ENCODE data around the gene PTPRN2. TPM values are rescaled to one million over a fixed set of nuclear protein-coding genes. Genes with fewer than 3 reads are reported as not detected.

PTPRN2 gene
- total RNA-seq, 5 donors from 2014 or later (not counting 1 experiment from before 2014, with no cell fraction given) = 0.60 to 1.7 (median 0.82) TPM

DNA sequence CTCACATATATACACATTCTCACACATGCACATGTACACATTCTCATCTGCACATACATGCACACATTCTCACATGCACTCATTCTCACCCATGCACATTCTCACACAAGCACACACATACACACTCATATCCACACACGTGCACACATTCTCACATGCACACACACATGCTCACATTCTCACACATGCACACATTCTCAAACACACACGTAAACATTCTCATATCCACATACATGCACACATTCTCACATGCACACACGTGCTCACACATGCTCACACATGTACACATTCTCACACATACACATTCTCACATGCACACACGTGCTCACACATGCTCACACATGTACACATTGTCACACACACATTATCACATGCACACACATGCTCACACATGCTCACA is 260.6 kb downstream of the PTPRN2 start:
- DNase-seq = no peak
- Mint-ChIP-seq H3K4me1 (no peaks in the 10 kb centered on the region), H3K27me3 (peaks cover 2 to 4% of the 10 kb centered on the region in 2 donors), H3K4me3 (no peak overlapping the region), H3K36me3 (no peaks in the 10 kb centered on the region), H3K27ac (no peak overlapping the region), H3K9me3 (peaks cover 12 to 14% (median 13%) of the 10 kb centered on the region in 3 donors)
- H3K27ac ChIP-seq (ENCODE audit: low read length) = no peak overlapping the region
- no peak overlapping the region for H3K4me3 ChIP-seq (ENCODE audit: control insufficient read depth in 1 of 2, extremely low read depth in 1 of 2, low read length in 1 of 2)
- no peaks in the 10 kb centered on the region for H3K9me3 ChIP-seq
- WGBS (ENCODE audit: insufficient coverage) = 80% methylated on average over 4 of the region's 4 CpGs
- H3K4me1 ChIP-seq (ENCODE audit: control insufficient read depth in 1 of 2, extremely low read depth in 1 of 2, insufficient read depth in 2 of 2, low read length in 2 of 2) = no peaks in the 10 kb centered on the region
- no peak for ATAC-seq (replicated peaks in 1 of 4)
- H3K36me3 ChIP-seq (ENCODE audit: control insufficient read depth in 2 of 2, extremely low read depth in 1 of 2, insufficient read depth in 1 of 2, low read length in 1 of 2) = no peaks in the 10 kb centered on the region
- peaks cover 0 to 22% of the 10 kb centered on the region in 2 experiments for H3K27me3 ChIP-seq (replicated peaks in 1 of 2; ENCODE audit: control insufficient read depth in 2 of 2, extremely low read depth in 1 of 2, insufficient read depth in 2 of 2, low read length in 1 of 2)
- ChIA-PET CTCF (no interaction called here), POLR2A (no interaction called here)

DNA sequence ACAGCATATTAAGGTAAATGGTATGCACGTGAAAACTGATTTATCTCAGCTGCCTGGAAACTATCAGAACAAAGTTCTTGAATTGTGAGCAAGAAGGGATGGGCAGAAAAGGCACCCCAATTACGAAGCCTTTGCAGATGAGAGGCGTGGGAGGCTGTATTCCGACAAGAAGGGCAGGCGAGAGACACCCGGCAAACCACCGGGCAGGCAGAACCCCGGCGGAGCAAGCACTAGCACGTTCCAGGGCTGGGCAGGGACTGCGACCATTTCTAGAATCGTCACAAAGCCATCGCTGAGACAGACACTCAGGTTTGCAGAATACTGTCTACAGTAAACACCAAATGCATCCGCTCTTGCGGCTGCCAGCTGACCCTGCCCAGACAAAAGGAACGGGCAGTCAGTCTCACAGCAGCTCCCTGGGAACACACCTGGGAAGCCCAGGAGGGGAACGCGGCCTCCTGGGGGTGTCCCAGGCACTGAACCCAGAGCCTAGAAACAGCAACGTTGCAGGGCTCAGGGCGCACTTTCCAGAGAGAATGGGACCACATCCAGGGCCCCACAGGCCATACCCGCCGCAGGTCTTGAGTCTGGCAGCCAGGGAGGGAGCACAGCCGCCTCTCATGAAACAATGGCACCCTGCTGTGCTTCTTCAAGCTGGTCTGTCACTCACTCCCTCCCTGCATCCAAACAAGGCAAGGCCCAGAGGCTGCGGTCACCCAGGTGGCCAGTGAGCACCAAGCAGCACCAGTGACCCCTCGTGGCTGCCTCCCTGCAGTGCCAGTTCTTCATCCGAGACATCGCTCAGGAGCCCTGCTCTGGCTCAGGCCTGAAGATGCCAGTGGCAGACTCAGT is 261.9 kb downstream of the PTPRN2 start:
- peaks cover 0 to 22% of the 10 kb centered on the region in 2 experiments for H3K27me3 ChIP-seq (replicated peaks in 1 of 2; ENCODE audit: control insufficient read depth in 2 of 2, extremely low read depth in 1 of 2, insufficient read depth in 2 of 2, low read length in 1 of 2)
- no peak overlapping the region for H3K27ac ChIP-seq (ENCODE audit: low read length)
- no peaks in the 10 kb centered on the region for H3K36me3 ChIP-seq (ENCODE audit: control insufficient read depth in 2 of 2, extremely low read depth in 1 of 2, insufficient read depth in 1 of 2, low read length in 1 of 2)
- WGBS (ENCODE audit: insufficient coverage) = 66% methylated on average over 27 of the region's 27 CpGs
- no peak overlapping the region for H3K4me3 ChIP-seq (ENCODE audit: control insufficient read depth in 1 of 2, extremely low read depth in 1 of 2, low read length in 1 of 2)
- Mint-ChIP-seq H3K4me3 (no peak overlapping the region), H3K9me3 (peaks cover 10 to 13% (median 12%) of the 10 kb centered on the region in 3 donors), H3K27ac (no peak overlapping the region), H3K4me1 (no peaks in the 10 kb centered on the region), H3K27me3 (peaks cover 4 to 8% of the 10 kb centered on the region in 2 donors), H3K36me3 (no peaks in the 10 kb centered on the region)
- H3K9me3 ChIP-seq = no peaks in the 10 kb centered on the region
- ATAC-seq (replicated peaks in 1 of 4) (no peak), DNase-seq (no peak)
- POLR2A ChIA-PET = no interaction called here
- no peaks in the 10 kb centered on the region for H3K4me1 ChIP-seq (ENCODE audit: control insufficient read depth in 1 of 2, extremely low read depth in 1 of 2, insufficient read depth in 2 of 2, low read length in 2 of 2)
- CTCF ChIA-PET = no interaction called here

- H3K36me3 ChIP-seq (ENCODE audit: control insufficient read depth in 2 of 2, extremely low read depth in 1 of 2, insufficient read depth in 1 of 2, low read length in 1 of 2) = no peaks in the 10 kb centered on the region
- Mint-ChIP-seq H3K9me3 (peaks cover 10 to 13% (median 12%) of the 10 kb centered on the region in 3 donors), H3K27ac (no peak overlapping the region), H3K27me3 (peaks cover 8 to 9% of the 10 kb centered on the region in 2 donors), H3K4me1 (no peaks in the 10 kb centered on the region), H3K36me3 (no peaks in the 10 kb centered on the region), H3K4me3 (no peak overlapping the region)
- POLR2A ChIA-PET = no interaction called here
- H3K4me1 ChIP-seq (ENCODE audit: control insufficient read depth in 1 of 2, extremely low read depth in 1 of 2, insufficient read depth in 2 of 2, low read length in 2 of 2) = no peaks in the 10 kb centered on the region
- whole genome bisulfite sequencing (ENCODE audit: insufficient coverage) = 83% methylated on average over 10 of the region's 17 CpGs
- ATAC-seq (replicated peaks in 1 of 4) (no peak), DNase-seq (no peak)
- H3K27me3 ChIP-seq (replicated peaks in 1 of 2; ENCODE audit: control insufficient read depth in 2 of 2, extremely low read depth in 1 of 2, insufficient read depth in 2 of 2, low read length in 1 of 2) = peaks cover 0 to 22% of the 10 kb centered on the region in 2 experiments
- CTCF ChIA-PET = no interaction called here
- H3K9me3 ChIP-seq = no peaks in the 10 kb centered on the region
- H3K4me3 ChIP-seq (ENCODE audit: control insufficient read depth in 1 of 2, extremely low read depth in 1 of 2, low read length in 1 of 2) = no peak overlapping the region
- no peak overlapping the region for H3K27ac ChIP-seq (ENCODE audit: low read length)
Measured at GRCh38 chr7:158324397-158325360, 262.9 kb downstream of the PTPRN2 start.

- H3K4me1 Mint-ChIP-seq = no peaks in the 10 kb centered on the region
- ChIA-PET POLR2A (no interaction called here), CTCF (no interaction called here)
- peaks cover 0 to 25% of the 10 kb centered on the region in 2 experiments for H3K27me3 ChIP-seq (replicated peaks in 1 of 2; ENCODE audit: control insufficient read depth in 2 of 2, extremely low read depth in 1 of 2, insufficient read depth in 2 of 2, low read length in 1 of 2)
- DNase-seq = no peak
- H3K27ac Mint-ChIP-seq = no peak overlapping the region
- H3K4me3 ChIP-seq (ENCODE audit: control insufficient read depth in 1 of 2, extremely low read depth in 1 of 2, low read length in 1 of 2) = no peak overlapping the region
- peaks cover 10 to 13% (median 12%) of the 10 kb centered on the region in 3 donors for H3K9me3 Mint-ChIP-seq
- WGBS (ENCODE audit: insufficient coverage) = 85% methylated on average over 17 of the region's 21 CpGs
- H3K27ac ChIP-seq (ENCODE audit: low read length) = no peak overlapping the region
- H3K27me3 Mint-ChIP-seq = peaks cover 8 to 9% of the 10 kb centered on the region in 2 donors
- H3K36me3 ChIP-seq (ENCODE audit: control insufficient read depth in 2 of 2, extremely low read depth in 1 of 2, insufficient read depth in 1 of 2, low read length in 1 of 2) = no peaks in the 10 kb centered on the region
- no peaks in the 10 kb centered on the region for H3K9me3 ChIP-seq
- no peak overlapping the region for H3K4me3 Mint-ChIP-seq
- ATAC-seq (replicated peaks in 1 of 4) = no peak
- no peaks in the 10 kb centered on the region for H3K36me3 Mint-ChIP-seq
- H3K4me1 ChIP-seq (ENCODE audit: control insufficient read depth in 1 of 2, extremely low read depth in 1 of 2, insufficient read depth in 2 of 2, low read length in 2 of 2) = no peaks in the 10 kb centered on the region
Measured at GRCh38 chr7:158323741-158324396, 263.8 kb downstream of the PTPRN2 start.

DNA sequence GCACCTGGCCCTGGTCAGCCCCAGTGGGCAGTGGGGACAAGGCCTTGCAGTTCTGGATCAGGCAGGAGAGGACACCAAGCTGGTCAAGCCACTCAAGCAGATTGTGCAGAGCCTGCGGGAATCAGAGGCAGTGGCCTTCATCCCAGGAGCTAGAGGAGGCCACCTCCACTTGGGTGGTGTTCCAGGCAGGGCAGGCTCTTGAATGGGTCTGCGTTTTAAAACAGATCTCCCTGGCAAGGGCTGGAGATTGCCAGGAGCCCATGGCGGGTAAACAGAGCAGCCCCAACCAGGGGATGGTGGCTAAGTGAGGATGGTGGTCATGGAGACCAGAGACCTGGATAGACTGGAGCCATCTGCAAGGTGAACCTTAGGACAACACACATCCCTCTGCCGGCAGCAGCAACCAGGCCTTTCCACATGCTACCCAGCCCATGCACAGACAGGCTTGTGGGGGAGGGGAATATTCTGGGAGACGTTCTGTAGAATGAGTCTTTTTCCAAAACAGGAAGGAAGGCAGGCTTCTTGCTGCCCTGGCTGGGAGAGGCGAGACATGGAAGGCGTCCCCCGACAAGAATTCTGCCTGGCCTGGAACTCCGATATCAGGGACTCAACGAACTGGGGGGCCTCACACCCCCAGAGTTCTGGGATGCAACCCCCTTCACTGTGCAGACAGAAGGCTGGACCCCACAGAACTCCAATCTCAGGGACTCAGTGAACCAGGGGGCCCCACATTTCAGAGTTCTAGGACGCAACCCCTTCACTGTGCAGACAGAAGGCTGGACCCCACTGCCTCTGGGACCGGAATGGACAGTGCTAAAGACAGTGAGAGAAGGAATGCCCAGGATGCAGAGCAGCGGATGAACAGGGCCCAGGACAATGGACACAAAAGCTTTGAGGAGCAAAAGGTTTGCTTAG is 264.8 kb downstream of the PTPRN2 start:
- Histone ChIP-seq H3K4me3 (ENCODE audit: control insufficient read depth in 1 of 2, extremely low read depth in 1 of 2, low read length in 1 of 2) (no peak overlapping the region), H3K4me1 (ENCODE audit: control insufficient read depth in 1 of 2, extremely low read depth in 1 of 2, insufficient read depth in 2 of 2, low read length in 2 of 2) (no peaks in the 10 kb centered on the region), H3K27ac (ENCODE audit: low read length) (no peak overlapping the region), H3K36me3 (ENCODE audit: control insufficient read depth in 2 of 2, extremely low read depth in 1 of 2, insufficient read depth in 1 of 2, low read length in 1 of 2) (no peaks in the 10 kb centered on the region), H3K27me3 (replicated peaks in 1 of 2; ENCODE audit: control insufficient read depth in 2 of 2, extremely low read depth in 1 of 2, insufficient read depth in 2 of 2, low read length in 1 of 2) (peaks cover 0 to 29% of the 10 kb centered on the region in 2 experiments), H3K9me3 (no peaks in the 10 kb centered on the region)
- ATAC-seq (replicated peaks in 1 of 4) (no peak), DNase-seq (no peak)
- no peak overlapping the region for H3K4me3 Mint-ChIP-seq
- peaks cover 8 to 9% of the 10 kb centered on the region in 2 donors for H3K27me3 Mint-ChIP-seq
- H3K27ac Mint-ChIP-seq = no peak overlapping the region
- 49% methylated on average over 10 of the region's 13 CpGs for WGBS (ENCODE audit: insufficient coverage)
- H3K4me1 Mint-ChIP-seq = no peaks in the 10 kb centered on the region
- ChIA-PET POLR2A (no interaction called here), CTCF (no interaction called here)
- peaks cover 10 to 13% (median 12%) of the 10 kb centered on the region in 3 donors for H3K9me3 Mint-ChIP-seq
- no peaks in the 10 kb centered on the region for H3K36me3 Mint-ChIP-seq
